ENCODE results near the gene MTA3. TPM values are rescaled to one million over a fixed set of nuclear protein-coding genes. Genes with fewer than 3 reads are reported as not detected.

MTA3 gene
- total and polyA plus RNA-seq, 2 of the 8 experiments (the other 6 are each of a cell fraction or from before 2014, with no cell fraction given): 125 to 184 TPM

DNA sequence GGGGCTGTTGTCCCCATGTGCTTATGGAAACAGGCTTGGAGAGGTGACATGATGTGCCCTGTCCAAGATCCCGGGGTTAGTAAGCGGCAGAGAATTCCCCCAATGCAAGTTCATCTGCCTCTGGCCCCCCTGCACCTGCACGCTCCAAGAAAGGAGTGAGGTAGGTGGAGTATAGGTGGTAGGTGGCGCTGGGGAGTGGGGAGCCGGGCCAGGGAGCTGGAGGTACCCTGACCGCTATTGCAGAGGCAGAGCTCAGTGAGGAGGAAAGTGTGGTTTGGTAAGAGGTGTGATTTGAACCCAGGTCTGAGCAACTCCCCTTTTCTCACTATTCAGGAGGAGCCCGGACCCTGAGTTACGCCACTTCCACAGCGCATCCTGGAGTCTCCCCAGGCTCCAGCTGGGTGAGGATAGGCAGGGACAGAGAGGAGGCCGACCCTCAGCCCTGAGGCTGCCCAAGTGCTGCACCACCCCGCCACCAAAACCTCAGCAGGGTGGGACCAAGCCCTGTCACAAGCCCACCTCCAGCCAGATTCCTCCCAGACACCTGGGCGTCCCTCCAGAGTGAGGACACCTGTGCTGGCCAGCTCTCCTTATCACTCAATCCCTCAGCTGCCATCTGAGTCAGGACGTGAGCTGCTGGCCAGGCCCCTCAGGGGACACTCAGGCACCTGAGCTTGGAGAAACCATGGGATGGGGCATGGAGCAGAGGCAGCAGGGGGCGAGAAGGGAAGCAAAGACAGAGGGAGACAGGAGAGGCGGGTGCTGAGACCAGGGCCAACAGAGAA lies 218.3 kb downstream of the MTA3 start (continued):
- TF ChIP-seq SP1 (IDR thresholded peaks at IDR 0.05; ENCODE audit: low read depth, low read length): no peak
- TF ChIP-seq HDAC2 (IDR thresholded peaks at IDR 0.05; ENCODE audit: borderline replicate concordance in 1 of 2, low read depth in 2 of 2, low read length in 2 of 2): no peak
- no peak for TF ChIP-seq ZNF274 (IDR thresholded peaks at IDR 0.05; ENCODE audit: borderline replicate concordance, extremely low read depth, low read length)
- no peak for TF ChIP-seq JUND (IDR thresholded peaks at IDR 0.05; ENCODE audit: low read length)
- no peak for TF ChIP-seq CTBP2 (IDR thresholded peaks at IDR 0.05; ENCODE audit: borderline replicate concordance, insufficient read depth, insufficient read length, low read length)
- TF ChIP-seq CREB1 (IDR thresholded peaks at IDR 0.05): no peak
- TF ChIP-seq SIX5 (IDR thresholded peaks at IDR 0.05; ENCODE audit: low read depth, low read length): no peak
- no peak for TF ChIP-seq KDM1A (IDR thresholded peaks at IDR 0.05; ENCODE audit: borderline replicate concordance, low read length)
- TF ChIP-seq FOSL1 (IDR thresholded peaks at IDR 0.05; ENCODE audit: insufficient read depth, low read depth, low read length): no peak

All from H1 (cell line).